ENCODE data around the gene LAMP2. TPM values are rescaled to one million over a fixed set of nuclear protein-coding genes. Genes with fewer than 3 reads are reported as not detected.

Gene LAMP2
- total and polyA plus RNA-seq, 2 of the 4 experiments (the other 2 are of a cell fraction), result 78.1 to 129 TPM

GRCh38 chrX:120476714-120477113 lies 7.6 kb upstream of the LAMP2 start:
- Histone ChIP-seq H3K9me3 (ENCODE audit: control insufficient read depth, insufficient read depth, low read length) (no peaks in the 10 kb centered on the region), H3K27me3 (ENCODE audit: control insufficient read depth, insufficient read depth, low read length) (peaks cover 2% of the 10 kb centered on the region; the same call in 1 of the 2 replicates), H3K79me1 (ENCODE audit: low read depth in 1 of 2, low read length in 2 of 2) (no peaks in the 10 kb centered on the region), H3K56ac (ENCODE audit: extremely low read depth, insufficient read depth, low read length) (no peak overlapping the region), H3K9ac (ENCODE audit: low read depth, low read length) (no peak overlapping the region), H3K4ac (ENCODE audit: low read depth, low read length) (no peak overlapping the region), H3K4me2 (ENCODE audit: low read depth, low read length) (no peak overlapping the region), H4K8ac (ENCODE audit: low read depth in 2 of 2, low read length in 2 of 2) (no peak overlapping the region), H3K9me1 (ENCODE audit: insufficient read depth, low read length) (no peaks in the 10 kb centered on the region), H3K4me1 (ENCODE audit: control insufficient read depth, insufficient read depth, low read length) (no peaks in the 10 kb centered on the region), H4K91ac (ENCODE audit: insufficient read depth, low read depth, low read length) (no peak overlapping the region), H4K5ac (ENCODE audit: low read depth, low read length) (no peak overlapping the region), H3K4me3 (ENCODE audit: insufficient read depth, low read depth, low read length) (no peak overlapping the region), H2BK15ac (ENCODE audit: low read depth, low read length) (no peak overlapping the region), H3K18ac (ENCODE audit: low read depth, low read length) (no peak overlapping the region), H2AK9ac (replicated peaks; ENCODE audit: low read depth, low read length, poor library complexity) (no peak overlapping the region), H2AFZ (replicated peaks; ENCODE audit: low read length, poor library complexity) (no peak overlapping the region), H2BK120ac (ENCODE audit: low read depth, low read length) (no peak overlapping the region), H4K20me1 (ENCODE audit: insufficient read depth, low read length) (no peaks in the 10 kb centered on the region), H2AK5ac (ENCODE audit: low read depth, low read length) (no peak overlapping the region), H2BK5ac (ENCODE audit: low read depth, low read length, poor library complexity, severe bottlenecking) (no peak overlapping the region), H3K23ac (ENCODE audit: low read depth, low read length) (no peak overlapping the region), H3K27ac (ENCODE audit: insufficient read depth, low read length) (no peak overlapping the region), H2BK20ac (ENCODE audit: low read depth, low read length) (no peak overlapping the region), H3K36me3 (ENCODE audit: control insufficient read depth, insufficient read depth, low read length) (no peaks in the 10 kb centered on the region), H3K14ac (replicated peaks; ENCODE audit: low read depth, low read length) (no peak overlapping the region)
- ChIA-PET POLR2A (ENCODE audit: unreplicated experiment) (no interaction called here), CTCF (no interaction called here)
- in situ Hi-C loops (cut with MboI; ENCODE audit: low sequenced_read_pairs) (no loop called here), dilution Hi-C loops (cut with HindIII; ENCODE audit: low sequenced_read_pairs, unreplicated experiment) (no loop called here), intact Hi-C loops (cut with micrococcal nuclease) (loop anchor here (10.0 kb wide), 1 partner anchor 162 kb away; the partner anchor contains the start of gene TMEM255A)
- ATAC-seq (ENCODE audit: low read depth) (no peak), DNase-seq (no peak)
- no TSS peak for BruUV-seq (replicated peaks)
- TF ChIP-seq CTCF (conservative IDR thresholded peaks at IDR 0.05; ENCODE audit: low read depth, low read length), result no peak
- no peak for TF ChIP-seq MAFK (IDR thresholded peaks at IDR 0.05; ENCODE audit: low read depth, low read length)
- TF ChIP-seq SMC3 (IDR thresholded peaks at IDR 0.05; ENCODE audit: low read depth, low read length), result no peak
- no peak for TF ChIP-seq RAD21 (IDR thresholded peaks at IDR 0.05; ENCODE audit: low read length)
- TF ChIP-seq, protein P1, sequence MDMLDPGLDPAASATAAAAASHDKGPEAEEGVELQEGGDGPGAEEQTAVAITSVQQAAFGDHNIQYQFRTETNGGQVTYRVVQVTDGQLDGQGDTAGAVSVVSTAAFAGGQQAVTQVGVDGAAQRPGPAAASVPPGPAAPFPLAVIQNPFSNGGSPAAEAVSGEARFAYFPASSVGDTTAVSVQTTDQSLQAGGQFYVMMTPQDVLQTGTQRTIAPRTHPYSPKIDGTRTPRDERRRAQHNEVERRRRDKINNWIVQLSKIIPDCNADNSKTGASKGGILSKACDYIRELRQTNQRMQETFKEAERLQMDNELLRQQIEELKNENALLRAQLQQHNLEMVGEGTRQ (IDR thresholded peaks at IDR 0.05; ENCODE audit: low read depth, low read length), result no peak
- TF ChIP-seq NFE2L2 (IDR thresholded peaks at IDR 0.05; ENCODE audit: low read depth, low read length), result no peak
- TF ChIP-seq, protein P2, sequence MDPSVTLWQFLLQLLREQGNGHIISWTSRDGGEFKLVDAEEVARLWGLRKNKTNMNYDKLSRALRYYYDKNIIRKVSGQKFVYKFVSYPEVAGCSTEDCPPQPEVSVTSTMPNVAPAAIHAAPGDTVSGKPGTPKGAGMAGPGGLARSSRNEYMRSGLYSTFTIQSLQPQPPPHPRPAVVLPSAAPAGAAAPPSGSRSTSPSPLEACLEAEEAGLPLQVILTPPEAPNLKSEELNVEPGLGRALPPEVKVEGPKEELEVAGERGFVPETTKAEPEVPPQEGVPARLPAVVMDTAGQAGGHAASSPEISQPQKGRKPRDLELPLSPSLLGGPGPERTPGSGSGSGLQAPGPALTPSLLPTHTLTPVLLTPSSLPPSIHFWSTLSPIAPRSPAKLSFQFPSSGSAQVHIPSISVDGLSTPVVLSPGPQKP (IDR thresholded peaks at IDR 0.05; ENCODE audit: borderline replicate concordance, low read depth, low read length), result no peak
- TF ChIP-seq CEBPB (IDR thresholded peaks at IDR 0.05; ENCODE audit: low read depth, low read length), result no peak
- TF ChIP-seq POLR2A (IDR thresholded peaks at IDR 0.05; ENCODE audit: low read depth, low read length), result no peak
- no peak for TF ChIP-seq CHD1 (IDR thresholded peaks at IDR 0.05; ENCODE audit: low read depth, low read length)
- no peak for TF ChIP-seq RCOR1 (IDR thresholded peaks at IDR 0.05; ENCODE audit: insufficient replicate concordance, low read length)
- TF ChIP-seq BHLHE40 (IDR thresholded peaks at IDR 0.05; ENCODE audit: low read depth, low read length), result no peak
- no peak for TF ChIP-seq RFX5 (IDR thresholded peaks at IDR 0.05; ENCODE audit: low read depth, low read length)
- no peak for TF ChIP-seq MXI1 (IDR thresholded peaks at IDR 0.05; ENCODE audit: borderline replicate concordance, low read depth, low read length)
- no peak for TF ChIP-seq MAZ (IDR thresholded peaks at IDR 0.05; ENCODE audit: borderline replicate concordance, low read depth, low read length)
- no peak for TF ChIP-seq FOS (IDR thresholded peaks at IDR 0.05; ENCODE audit: low read depth, low read length)
- WGBS, 2 experiments (ENCODE audit: extremely low coverage in 2 of 2, insufficient read length in 1 of 2), result 50% methylated on average over 1 of the region's 2 CpGs; no CpG with 5 or more reads in 1 of the 2 experiments

All from IMR-90 (cell line).